T-cell (primary cell): ENCODE data around the gene GPR31. TPM values are rescaled to one million over a fixed set of nuclear protein-coding genes. Genes with fewer than 3 reads are reported as not detected.
A peak's percentile ranks its signal among the peaks of the same experiment; 100 is the strongest.

Source experiments
- ATAC-seq, 4 experiments: fragments of 200-7000 bp in 3 of 4; fragments of 150-1000 bp in 1 of 4; cut with Tn5 transposase; replicated peaks in 1 of 4; 1 replicate in 3 of 4; 2 replicates in 1 of 4; pipeline ENCODE4 v1.10.0; 2021; ENCODE audit warnings: moderate library complexity in 3 of 4, mild to moderate bottlenecking in 2 of 4, moderate number of reproducible peaks in 1 of 4
- CTCF ChIA-PET, 2 donors: fragments of 300-600 bp; sonication (Branson Sonifier 250); formaldehyde crosslinking; loops; one replicate each; lab custom pipeline; 2022; ENCODE audit warnings: antibody characterized with exemption in 2 of 2; lab: Charles Lee
- POLR2A ChIA-PET, 2 donors: fragments of 300-600 bp; sonication (Branson Sonifier 250); formaldehyde crosslinking; loops; one replicate each; lab custom pipeline; 2022; ENCODE audit warnings: antibody characterized with exemption in 2 of 2; lab: Charles Lee
- DNase-seq, 35 experiments: peaks; one replicate each; pipeline versions ENCODE4 v3.0.0 to v3.0.0-alpha.2; 2013 to 2023
- H3K27ac ChIP-seq: one replicate; pipeline ENCODE4 v1.5.1; 2013; ENCODE audit warnings: low read length
- H3K27me3 ChIP-seq, 2 experiments: replicated peaks in 1 of 2; 1 replicate in 1 of 2; 2 replicates in 1 of 2; pipeline versions ENCODE4 v1.6.1 to v1.7.0; 2013; ENCODE audit warnings: low read length in 1 of 2, mixed read lengths in 1 of 2; ENCODE audit not compliant: control insufficient read depth in 2 of 2, insufficient read depth in 2 of 2; ENCODE audit errors: extremely low read depth in 1 of 2
- H3K36me3 ChIP-seq, 2 donors: 1 replicate in 1 of 2; 2 replicates in 1 of 2; pipeline versions ENCODE4 v1.6.1 to v1.7.0; 2013; ENCODE audit warnings: low read length in 1 of 2; ENCODE audit not compliant: control insufficient read depth in 2 of 2, insufficient read depth in 1 of 2; ENCODE audit errors: extremely low read depth in 1 of 2
- H3K4me1 ChIP-seq, 2 experiments: 1 replicate in 1 of 2; 2 replicates in 1 of 2; pipeline versions ENCODE4 v1.6.1 to v1.7.0; 2013; ENCODE audit warnings: low read length in 2 of 2, mixed read lengths in 1 of 2; ENCODE audit not compliant: insufficient read depth in 2 of 2, control insufficient read depth in 1 of 2; ENCODE audit errors: extremely low read depth in 1 of 2
- H3K4me3 ChIP-seq, 2 donors: 1 replicate in 1 of 2; 2 replicates in 1 of 2; pipeline versions ENCODE4 v1.5.1 to v1.7.0; 2013; ENCODE audit warnings: mild to moderate bottlenecking in 2 of 2, low read length in 1 of 2, moderate library complexity in 1 of 2; ENCODE audit not compliant: control insufficient read depth in 1 of 2; ENCODE audit errors: extremely low read depth in 1 of 2
- H3K9me3 ChIP-seq: 2 replicates; pipeline ENCODE4 v1.7.0; 2013
- H3K27ac Mint-ChIP-seq, 2 donors: one replicate each; pipeline ENCODE4 v1.8.0; 2020 to 2021; ENCODE audit warnings: mild to moderate bottlenecking in 2 of 2, mixed read lengths in 2 of 2
- H3K27me3 Mint-ChIP-seq, 2 donors: one replicate each; pipeline ENCODE4 v1.8.0; 2021 to 2022; ENCODE audit warnings: mixed read lengths in 2 of 2
- H3K36me3 Mint-ChIP-seq: one replicate; pipeline ENCODE4 v1.8.0; 2021; ENCODE audit warnings: mixed read lengths
- H3K4me1 Mint-ChIP-seq, 3 donors: one replicate each; pipeline ENCODE4 v1.8.0; 2020 to 2022; ENCODE audit warnings: mixed read lengths in 3 of 3, mild to moderate bottlenecking in 1 of 3
- H3K4me3 Mint-ChIP-seq, 3 donors: one replicate each; pipeline ENCODE4 v1.8.0; 2020 to 2022; ENCODE audit warnings: mild to moderate bottlenecking in 3 of 3, mixed read lengths in 3 of 3, moderate library complexity in 3 of 3
- H3K9me3 Mint-ChIP-seq, 3 donors: one replicate each; pipeline ENCODE4 v1.8.0; 2020 to 2022; ENCODE audit warnings: mixed read lengths in 3 of 3
- WGBS: methylation state at CpG from one replicate; pipeline ENCODE4 v1.1.5; 2013; ENCODE audit warnings: missing lambda C conversion rate; ENCODE audit not compliant: insufficient coverage; 5-methylcytosine and 5-hydroxymethylcytosine counted together
- total RNA-seq, 35 experiments: library from RNA in 6 of 35; stranded (reverse) in 6 of 35; fragments of 120-200 nt in 1 of 35; gene quantifications; one replicate each; pipeline versions ENCODE4 v1.2.1 to v1.2.4 and lab custom pipeline; 2013 to 2026

The GPR31 gene
- total RNA-seq, 5 donors from 2014 or later (not counting 1 experiment from before 2014, with no cell fraction given) = not detected

GRCh38 chr6:167127785-167128531 is 29.8 kb downstream of the GPR31 start:
- H3K4me1 Mint-ChIP-seq = peaks cover 18 to 78% (median 36%) of the 10 kb centered on the region in 3 donors

GRCh38 chr6:167125855-167126349 is 31.9 kb downstream of the GPR31 start:
- H3K36me3 Mint-ChIP-seq = peaks cover 14% of the 10 kb centered on the region
- peaks cover 5 to 52% of the 10 kb centered on the region in 2 experiments for H3K4me1 ChIP-seq
- no peaks in the 10 kb centered on the region for H3K36me3 ChIP-seq
- H3K4me1 Mint-ChIP-seq = peaks cover 35 to 81% (median 53%) of the 10 kb centered on the region in 3 donors
- no peaks in the 10 kb centered on the region for H3K27me3 Mint-ChIP-seq
- H3K27ac ChIP-seq = no peak overlapping the region
- no peak overlapping the region for H3K4me3 Mint-ChIP-seq
- H3K27ac Mint-ChIP-seq = no peak overlapping the region
- POLR2A ChIA-PET = no interaction called here
- no peaks in the 10 kb centered on the region for H3K27me3 ChIP-seq
- DNase-seq (no peak), ATAC-seq (no peak)
- WGBS = 100% methylated on average over 1 of the region's 3 CpGs
- CTCF ChIA-PET = no interaction called here
- no peaks in the 10 kb centered on the region for H3K9me3 ChIP-seq
- H3K4me3 ChIP-seq = no peak overlapping the region
- no peaks in the 10 kb centered on the region for H3K9me3 Mint-ChIP-seq

More at GRCh38 chr6:167127785-167128531, 29.8 kb downstream of the GPR31 start:
- Mint-ChIP-seq H3K4me3 (no peak overlapping the region), H3K9me3 (no peaks in the 10 kb centered on the region), H3K27me3 (no peaks in the 10 kb centered on the region), H3K36me3 (peaks cover 14% of the 10 kb centered on the region), H3K27ac (peak overlapping the region; percentile 34 to 39)
- no peak overlapping the region for H3K4me3 ChIP-seq
- H3K4me1 ChIP-seq = peaks cover 0 to 40% of the 10 kb centered on the region in 2 experiments
- no peaks in the 10 kb centered on the region for H3K9me3 ChIP-seq
- ChIA-PET CTCF (interaction anchor here in 1 of 2 donors (0.9 kb wide), 1 partner anchor 87 kb away, joined by 3 read pairs; no protein-coding TSS in a partner anchor), POLR2A (no interaction called here)
- DNase-seq (no peak), ATAC-seq (no peak)
- H3K27me3 ChIP-seq = no peaks in the 10 kb centered on the region
- no peaks in the 10 kb centered on the region for H3K36me3 ChIP-seq
- 87% methylated on average over 13 of the region's 14 CpGs for WGBS
- no peak overlapping the region for H3K27ac ChIP-seq

GRCh38 chr6:167125410-167125809 is 32.4 kb downstream of the GPR31 start:
- H3K4me3 Mint-ChIP-seq = peak overlapping the region in 1 of 3 donors; percentile 39
- peaks cover 40 to 83% (median 56%) of the 10 kb centered on the region in 3 donors for H3K4me1 Mint-ChIP-seq
- no peaks in the 10 kb centered on the region for H3K27me3 Mint-ChIP-seq
- no CpG with 5 or more reads among the region's 4 CpGs for WGBS
- H3K4me1 ChIP-seq = peaks cover 7 to 51% of the 10 kb centered on the region in 2 experiments
- peaks cover 14% of the 10 kb centered on the region for H3K36me3 Mint-ChIP-seq
- ChIA-PET CTCF (no interaction called here), POLR2A (no interaction called here)
- no peaks in the 10 kb centered on the region for H3K9me3 Mint-ChIP-seq
- no peaks in the 10 kb centered on the region for H3K36me3 ChIP-seq
- no peaks in the 10 kb centered on the region for H3K27me3 ChIP-seq
- DNase-seq (no peak), ATAC-seq (no peak)
- H3K4me3 ChIP-seq = no peak overlapping the region
- H3K27ac Mint-ChIP-seq = no peak overlapping the region
- no peak overlapping the region for H3K27ac ChIP-seq
- no peaks in the 10 kb centered on the region for H3K9me3 ChIP-seq

GRCh38 chr6:167124753-167125152 is 33.0 kb downstream of the GPR31 start:
- ChIA-PET CTCF (interaction anchor here in 1 of 2 donors (1.1 kb wide), 1 partner anchor 33 kb away, joined by 3 read pairs; no protein-coding TSS in a partner anchor), POLR2A (interaction anchor here (0.6 to 0.7 kb wide), 2 partner anchors 173 to 706 kb away, joined by 3 read pairs; no protein-coding TSS in a partner anchor)
- Mint-ChIP-seq H3K4me3 (peak overlapping the region in 1 of 3 donors; percentile 42), H3K36me3 (peaks cover 14% of the 10 kb centered on the region), H3K9me3 (no peaks in the 10 kb centered on the region), H3K4me1 (peaks cover 39 to 83% (median 56%) of the 10 kb centered on the region in 3 donors), H3K27me3 (no peaks in the 10 kb centered on the region), H3K27ac (peak overlapping the region; percentile 20 to 29)
- 69% methylated on average over 4 of the region's 5 CpGs for WGBS
- DNase-seq (no peak), ATAC-seq (no peak)
- H3K4me3 ChIP-seq = no peak overlapping the region
- H3K4me1 ChIP-seq = peaks cover 14 to 52% of the 10 kb centered on the region in 2 experiments
- H3K36me3 ChIP-seq = no peaks in the 10 kb centered on the region
- H3K27me3 ChIP-seq = no peaks in the 10 kb centered on the region
- H3K27ac ChIP-seq = no peak overlapping the region
- no peaks in the 10 kb centered on the region for H3K9me3 ChIP-seq

- Mint-ChIP-seq H3K4me3 (peak within 1 kb of the TSS; percentile 47 to 67 (median 59)), H3K4me1 (peaks cover 48 to 88% (median 60%) of the 10 kb centered on the region in 3 donors), H3K36me3 (peaks cover 7% of the 10 kb centered on the region), H3K27me3 (no peaks in the 10 kb centered on the region), H3K27ac (peak within 1 kb of the TSS; percentile 93 to 97), H3K9me3 (no peaks in the 10 kb centered on the region)
- Histone ChIP-seq H3K27ac (peak within 1 kb of the TSS; percentile 76), H3K9me3 (no peaks in the 10 kb centered on the region), H3K27me3 (no peaks in the 10 kb centered on the region), H3K4me1 (peaks cover 23 to 51% of the 10 kb centered on the region in 2 experiments), H3K36me3 (no peaks in the 10 kb centered on the region), H3K4me3 (peak within 1 kb of the TSS in 1 of 2 donors; percentile 32)
- ATAC-seq (no peak), DNase-seq (no peak)
- CTCF ChIA-PET = interaction anchor here in 1 of 2 donors (0.6 to 1.3 kb wide), 8 partner anchors 16 to 228 kb away, joined by 3 to 5 read pairs (median 3); no protein-coding TSS in a partner anchor
- 76% methylated on average over 5 of the region's 8 CpGs for WGBS
- POLR2A ChIA-PET = interaction anchor here (1.0 to 1.3 kb wide), 3 partner anchors 9 to 30 kb away, joined by 3 to 4 read pairs (median 3); no protein-coding TSS in a partner anchor
Observed at GRCh38 chr6:167122827-167123657, 34.7 kb downstream of the GPR31 start, which contains the start of gene CCR6. TSS of gene CCR6 (plus strand) at chr6:167123096. CDS start at chr6:167136135, 13,039 bp downstream.
